Calu3 (cell line): ENCODE measurements around the gene TNFAIP8L3. TPM values are rescaled to one million over a fixed set of nuclear protein-coding genes. Genes with fewer than 3 reads are reported as not detected.

Experiments
- BruUV-seq: library from RNA; stranded (reverse); fragments of 400-500 nt; replicated peaks from 2 replicates; lab custom pipeline; 2021; lab: Mats Ljungman, UMichigan
- CTCF ChIA-PET: fragments of 300-600 bp; sonication (Branson Sonifier 250); formaldehyde crosslinking; loops from one replicate; lab custom pipeline; 2022; ENCODE audit warnings: antibody characterized with exemption; lab: Charles Lee
- DNase-seq: peaks from one replicate; pipeline ENCODE4 v3.0.0; 2022
- H3K27ac Mint-ChIP-seq: one replicate; pipeline ENCODE4 v1.8.0; 2022; ENCODE audit warnings: mixed read lengths; ENCODE audit not compliant: unreplicated experiment
- H3K27me3 Mint-ChIP-seq: one replicate; pipeline ENCODE4 v1.8.0; 2022; ENCODE audit warnings: mixed read lengths; ENCODE audit not compliant: unreplicated experiment
- H3K36me3 Mint-ChIP-seq: one replicate; pipeline ENCODE4 v1.8.0; 2022; ENCODE audit warnings: mild to moderate bottlenecking, moderate library complexity, mixed read lengths; ENCODE audit not compliant: insufficient read depth, unreplicated experiment
- H3K4me1 Mint-ChIP-seq: one replicate; pipeline ENCODE4 v1.8.0; 2022; ENCODE audit warnings: mild to moderate bottlenecking, low read depth, mixed read lengths; ENCODE audit not compliant: unreplicated experiment
- H3K4me3 Mint-ChIP-seq: one replicate; pipeline ENCODE4 v1.8.0; 2022; ENCODE audit warnings: mild to moderate bottlenecking, low read depth, moderate library complexity, mixed read lengths; ENCODE audit not compliant: unreplicated experiment
- H3K9me3 Mint-ChIP-seq: one replicate; pipeline ENCODE4 v1.8.0; 2022; ENCODE audit warnings: low read depth, mixed read lengths; ENCODE audit not compliant: unreplicated experiment
- CTCF ChIP-seq: fragments of 200-600 bp; IDR thresholded peaks from one replicate; pipeline ENCODE4 v1.8.0; 2022; ENCODE audit warnings: antibody characterized with exemption; ENCODE audit not compliant: unreplicated experiment
- intact Hi-C: fragments of 100-400 bp; cut with micrococcal nuclease; formaldehyde crosslinking; loops from one replicate; pipeline ENCODE4 v1.10.0; 2022; ENCODE audit not compliant: unreplicated experiment
- total RNA-seq: library from RNA; stranded (reverse); gene quantifications from 2 replicates; pipeline ENCODE4 v1.2.3, GENCODE V29; 2022

The TNFAIP8L3 gene
- total RNA-seq, 1 experiment from 2014 or later, result not detected

- no TSS peak for BruUV-seq
- H3K27me3 Mint-ChIP-seq, result peaks cover 69% of the 10 kb centered on the region
- CTCF ChIA-PET, result interaction anchor here (0.6 to 1.2 kb wide), 2 partner anchors 10 to 835 kb away, joined by 3 to 5 read pairs; no protein-coding TSS in a partner anchor
- no peak for TF ChIP-seq CTCF
- DNase-seq, result no peak
- intact Hi-C loops, result no loop called here
- no peak overlapping the region for H3K27ac Mint-ChIP-seq
- no peaks in the 10 kb centered on the region for H3K4me1 Mint-ChIP-seq
- no peaks in the 10 kb centered on the region for H3K36me3 Mint-ChIP-seq
- no peaks in the 10 kb centered on the region for H3K9me3 Mint-ChIP-seq
- no peak overlapping the region for H3K4me3 Mint-ChIP-seq
Observed at GRCh38 chr15:51075364-51075763, 19.3 kb downstream of the TNFAIP8L3 start.

- no peaks in the 10 kb centered on the region for H3K36me3 Mint-ChIP-seq
- intact Hi-C loops, result no loop called here
- H3K4me1 Mint-ChIP-seq, result no peaks in the 10 kb centered on the region
- BruUV-seq, result no TSS peak
- no peak for TF ChIP-seq CTCF
- no peaks in the 10 kb centered on the region for H3K9me3 Mint-ChIP-seq
- H3K27ac Mint-ChIP-seq, result no peak overlapping the region
- no peak overlapping the region for H3K4me3 Mint-ChIP-seq
- DNase-seq, result no peak
- H3K27me3 Mint-ChIP-seq, result peaks cover 65% of the 10 kb centered on the region
- CTCF ChIA-PET, result interaction anchor here (0.9 kb wide), 1 partner anchor 10 kb away, joined by 3 read pairs; no protein-coding TSS in a partner anchor
Observed at GRCh38 chr15:51074926-51075325, 19.8 kb downstream of the TNFAIP8L3 start.

- Mint-ChIP-seq H3K27ac (no peak overlapping the region), H3K4me1 (no peaks in the 10 kb centered on the region), H3K9me3 (no peaks in the 10 kb centered on the region), H3K27me3 (peaks cover 69% of the 10 kb centered on the region), H3K36me3 (no peaks in the 10 kb centered on the region), H3K4me3 (no peak overlapping the region)
- BruUV-seq, result no TSS peak
- intact Hi-C loops, result no loop called here
- TF ChIP-seq CTCF, result no peak
- no peak for DNase-seq
- CTCF ChIA-PET, result no interaction called here
Observed at GRCh38 chr15:51071578-51071977, 23.1 kb downstream of the TNFAIP8L3 start.

- intact Hi-C loops, result no loop called here
- DNase-seq, result no peak
- H3K4me3 Mint-ChIP-seq, result no peak overlapping the region
- no peaks in the 10 kb centered on the region for H3K9me3 Mint-ChIP-seq
- CTCF ChIA-PET, result no interaction called here
- no peaks in the 10 kb centered on the region for H3K4me1 Mint-ChIP-seq
- no peak for TF ChIP-seq CTCF
- BruUV-seq, result no TSS peak
- H3K27me3 Mint-ChIP-seq, result peaks cover 75% of the 10 kb centered on the region
- H3K27ac Mint-ChIP-seq, result no peak overlapping the region
- no peaks in the 10 kb centered on the region for H3K36me3 Mint-ChIP-seq
Observed at GRCh38 chr15:51069983-51070382, 24.7 kb downstream of the TNFAIP8L3 start.
